ENCODE results near the gene MRPL32. TPM values are rescaled to one million over a fixed set of nuclear protein-coding genes. Genes with fewer than 3 reads are reported as not detected.

Gene MRPL32
- total RNA-seq, 6 experiments from 2014 or later, result 29.9 to 52.2 (median 43.9) TPM

- Histone ChIP-seq H3K27ac (no peak overlapping the region), H3K27me3 (no peaks in the 10 kb centered on the region), H3K4me1 (no peaks in the 10 kb centered on the region), H3K36me3 (peaks cover 0 to 30% (median 7%) of the 10 kb centered on the region in 4 donors), H3K4me3 (no peak overlapping the region), H3K9me3 (no peaks in the 10 kb centered on the region)
- TF ChIP-seq, protein P1, sequence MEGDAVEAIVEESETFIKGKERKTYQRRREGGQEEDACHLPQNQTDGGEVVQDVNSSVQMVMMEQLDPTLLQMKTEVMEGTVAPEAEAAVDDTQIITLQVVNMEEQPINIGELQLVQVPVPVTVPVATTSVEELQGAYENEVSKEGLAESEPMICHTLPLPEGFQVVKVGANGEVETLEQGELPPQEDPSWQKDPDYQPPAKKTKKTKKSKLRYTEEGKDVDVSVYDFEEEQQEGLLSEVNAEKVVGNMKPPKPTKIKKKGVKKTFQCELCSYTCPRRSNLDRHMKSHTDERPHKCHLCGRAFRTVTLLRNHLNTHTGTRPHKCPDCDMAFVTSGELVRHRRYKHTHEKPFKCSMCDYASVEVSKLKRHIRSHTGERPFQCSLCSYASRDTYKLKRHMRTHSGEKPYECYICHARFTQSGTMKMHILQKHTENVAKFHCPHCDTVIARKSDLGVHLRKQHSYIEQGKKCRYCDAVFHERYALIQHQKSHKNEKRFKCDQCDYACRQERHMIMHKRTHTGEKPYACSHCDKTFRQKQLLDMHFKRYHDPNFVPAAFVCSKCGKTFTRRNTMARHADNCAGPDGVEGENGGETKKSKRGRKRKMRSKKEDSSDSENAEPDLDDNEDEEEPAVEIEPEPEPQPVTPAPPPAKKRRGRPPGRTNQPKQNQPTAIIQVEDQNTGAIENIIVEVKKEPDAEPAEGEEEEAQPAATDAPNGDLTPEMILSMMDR (IDR thresholded peaks at IDR 0.05), result peak; percentile 80 to 94 (median 89)
- TF ChIP-seq POLR2A (IDR thresholded peaks at IDR 0.05), result no peak
- WGBS (ENCODE audit: insufficient coverage, low coverage, low lambda C conversion rate, missing lambda C conversion rate), result 29% methylated on average over 8 of the region's 13 CpGs
- intact Hi-C loops (cut with DNase I), result loop anchor here in 1 of 2 donors (10.0 kb wide), 2 partner anchors 324 to 504 kb away; no protein-coding TSS in a partner anchor
- peak; percentile 68 to 76 (median 74) for DNase-seq
- peak; percentile 86 to 94 (median 90) for ATAC-seq
Observed at GRCh38 chr7:42940985-42941847, 9.0 kb downstream of the MRPL32 start.

- Histone ChIP-seq H3K4me3 (no peak overlapping the region), H3K9me3 (no peaks in the 10 kb centered on the region), H3K36me3 (no peaks in the 10 kb centered on the region), H3K27ac (no peak overlapping the region), H3K4me1 (no peaks in the 10 kb centered on the region), H3K27me3 (no peaks in the 10 kb centered on the region)
- WGBS (ENCODE audit: insufficient coverage, low coverage, low lambda C conversion rate, missing lambda C conversion rate), result 28% methylated on average over 3 of the region's 4 CpGs
- TF ChIP-seq POLR2A (IDR thresholded peaks at IDR 0.05), result no peak
- TF ChIP-seq, protein P1 (IDR thresholded peaks at IDR 0.05), result no peak
- no peak for ATAC-seq
- intact Hi-C loops (cut with DNase I), result loop anchor here in 1 of 2 donors (10.0 kb wide), 2 partner anchors 319 to 499 kb away; no protein-coding TSS in a partner anchor
- DNase-seq, result no peak
Observed at GRCh38 chr7:42945821-42946626, 13.8 kb downstream of the MRPL32 start.

DNA sequence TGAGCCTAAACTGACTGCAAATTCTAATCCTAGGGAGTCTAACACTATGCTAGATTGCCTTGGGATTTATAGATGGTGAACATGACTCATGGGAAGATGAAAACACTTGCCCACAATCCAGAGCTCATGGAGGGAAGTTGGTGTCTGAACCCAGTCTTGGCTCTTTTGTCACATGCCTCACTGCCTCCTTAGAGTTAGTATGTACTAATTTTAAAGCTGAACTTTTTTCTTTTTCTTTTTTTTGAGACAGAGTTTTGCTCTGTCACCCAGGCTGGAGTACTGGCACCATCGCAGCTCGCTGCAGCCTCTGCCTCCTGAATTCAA lies 14.4 kb downstream of the MRPL32 start:
- ATAC-seq (no peak), DNase-seq (no peak)
- Histone ChIP-seq H3K36me3 (no peaks in the 10 kb centered on the region), H3K4me1 (no peaks in the 10 kb centered on the region), H3K27me3 (no peaks in the 10 kb centered on the region), H3K27ac (no peak overlapping the region), H3K4me3 (no peak overlapping the region), H3K9me3 (no peaks in the 10 kb centered on the region)
- intact Hi-C loops (cut with DNase I), result loop anchor here in 1 of 2 donors (10.0 kb wide), 2 partner anchors 318 to 498 kb away; no protein-coding TSS in a partner anchor
- 100% methylated on average over 2 of the region's 2 CpGs for WGBS (ENCODE audit: insufficient coverage, low coverage, low lambda C conversion rate, missing lambda C conversion rate)
- TF ChIP-seq, protein P1 (IDR thresholded peaks at IDR 0.05), result no peak
- no peak for TF ChIP-seq POLR2A (IDR thresholded peaks at IDR 0.05)

- 50% methylated on average over 2 of the region's 2 CpGs for WGBS (ENCODE audit: insufficient coverage, low coverage, low lambda C conversion rate, missing lambda C conversion rate)
- TF ChIP-seq, protein P1 (IDR thresholded peaks at IDR 0.05), result no peak
- no peak for TF ChIP-seq POLR2A (IDR thresholded peaks at IDR 0.05)
- Histone ChIP-seq H3K4me3 (no peak overlapping the region), H3K9me3 (no peaks in the 10 kb centered on the region), H3K27me3 (no peaks in the 10 kb centered on the region), H3K36me3 (no peaks in the 10 kb centered on the region), H3K4me1 (no peaks in the 10 kb centered on the region), H3K27ac (no peak overlapping the region)
- no peak for ATAC-seq
- no peak for DNase-seq
- intact Hi-C loops (cut with DNase I), result loop anchor here in 1 of 2 donors (10.0 kb wide), 2 partner anchors 317 to 497 kb away; no protein-coding TSS in a partner anchor
Observed at GRCh38 chr7:42947521-42947920, 15.3 kb downstream of the MRPL32 start.

All from right lobe of liver (tissue), 6 donors.